H1 (cell line): ENCODE measurements around the gene NEURL2. TPM values are rescaled to one million over a fixed set of nuclear protein-coding genes. Genes with fewer than 3 reads are reported as not detected.
A peak's percentile ranks its signal among the peaks of the same experiment; 100 is the strongest.

ENCODE experiments used
- CHD7 ChIP-seq: fragments of 300-600 bp; sonication (generic); IDR thresholded peaks from 2 replicates; pipeline ENCODE4 v1.7.1; 2012; ENCODE audit warnings: low read length, moderate library complexity, mild to moderate bottlenecking, inconsistent platforms; ENCODE audit not compliant: insufficient replicate concordance
- E2F6 ChIP-seq: IDR thresholded peaks from 2 replicates; pipeline ENCODE4 v1.6.1; 2012; ENCODE audit warnings: inconsistent platforms
- FOSL1 ChIP-seq: IDR thresholded peaks from 2 replicates; pipeline ENCODE4 v1.6.1; 2011; ENCODE audit warnings: mild to moderate bottlenecking, low read depth, low read length, moderate library complexity; ENCODE audit not compliant: insufficient read depth
- KDM4A ChIP-seq: IDR thresholded peaks from one replicate; pipeline ENCODE4 v1.7.1; 2012; ENCODE audit warnings: low read depth, mild to moderate bottlenecking, moderate library complexity, low read length, inconsistent platforms; ENCODE audit not compliant: severe bottlenecking
- MAFK ChIP-seq: IDR thresholded peaks from 2 replicates; pipeline ENCODE4 v1.6.1; 2012; ENCODE audit warnings: low read depth, mild to moderate bottlenecking, improper control_type of control experiment, low read length
- SIRT6 ChIP-seq: IDR thresholded peaks from one replicate; pipeline ENCODE4 v1.7.1; 2012; ENCODE audit warnings: low read length, inconsistent platforms
- SIX5 ChIP-seq: IDR thresholded peaks from 2 replicates; pipeline ENCODE4 v1.6.1; 2011; ENCODE audit warnings: mild to moderate bottlenecking, low read depth, low read length
- TAF1 ChIP-seq: IDR thresholded peaks from 2 replicates; pipeline ENCODE4 v1.6.1; 2011; ENCODE audit warnings: mild to moderate bottlenecking, low read depth, low read length
- polyA plus RNA-seq, 7 experiments: library from polyadenylated mRNA; depleted of rRNA in 3 of 7; stranded (reverse) in 5 of 7; unstranded in 2 of 7; fragments of >200 nt in 5 of 7; fragments of 200-250 nt in 2 of 7; gene quantifications; 1 replicate in 5 of 7; 2 replicates in 1 of 7; 4 replicates in 1 of 7; pipeline versions ENCODE4 v1.2.1 to v1.2.3, GENCODE V29; 2011 to 2013; ENCODE audit warnings: missing spikeins in 2 of 7, mixed read lengths in 2 of 7
- total RNA-seq: library from RNA; stranded (reverse); fragmentation: NEBNext Ultra II Directional; extraction: Animal tissue kit (Norgen Biotek cat#: 25700); gene quantifications from 2 replicates; pipeline ENCODE4 v1.2.1, GENCODE V29; 2021
- TF ChIP-seq, protein P1 (sequence below): IDR thresholded peaks from 2 replicates; pipeline ENCODE4 v1.6.1; 2011; ENCODE audit warnings: low read length, improper control_type of control experiment

Gene NEURL2
- total and polyA plus RNA-seq, 2 of the 8 experiments (the other 6 are each of a cell fraction or from before 2014, with no cell fraction given): 6.9 TPM

DNA sequence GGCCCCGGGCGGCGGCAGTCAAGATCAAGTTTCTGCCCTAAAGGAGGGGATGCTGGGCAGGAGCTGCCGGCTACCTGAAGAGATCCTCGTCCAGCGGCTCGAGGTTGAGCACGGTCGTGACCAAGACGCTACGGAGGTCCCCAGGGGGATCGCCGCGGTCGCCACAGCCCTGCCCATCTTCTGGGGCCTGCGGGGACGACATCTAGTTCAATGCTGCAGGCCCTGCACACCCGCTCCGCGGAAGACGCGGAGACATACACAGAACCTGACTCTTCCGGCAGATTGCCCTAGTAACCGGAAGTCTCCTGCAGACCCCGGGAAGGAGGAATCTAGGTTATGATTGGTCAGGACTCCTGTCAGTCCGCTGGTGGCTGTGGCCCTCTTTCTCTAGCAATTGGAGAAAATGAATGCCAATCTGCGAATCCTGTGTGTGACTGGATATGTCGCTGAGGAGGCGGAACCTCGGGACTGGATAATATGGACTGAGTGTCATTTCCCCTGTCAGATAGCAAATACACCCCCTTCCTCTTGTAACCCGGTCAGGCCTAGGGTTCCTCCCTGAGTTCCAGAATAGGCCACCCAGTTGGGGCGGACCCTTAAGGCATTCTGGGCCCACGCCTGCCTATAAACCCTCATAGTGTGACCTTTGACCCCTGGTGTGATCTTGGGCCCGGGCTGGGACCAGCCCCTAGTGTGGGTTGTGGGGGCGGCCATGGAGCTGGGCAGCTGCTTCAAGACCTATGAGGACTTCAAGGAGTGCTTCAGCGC, 33.7 kb downstream of the NEURL2 start, which contains the start of the genes ACOT8 and ZSWIM3 (continued):
- TF ChIP-seq FOSL1 (no peak), MAFK (no peak), SIX5 (no peak), TAF1 (peak; percentile 79), E2F6 (no peak), CHD7 (no peak), KDM4A (no peak), SIRT6 (no peak)
- TF ChIP-seq, protein P1, sequence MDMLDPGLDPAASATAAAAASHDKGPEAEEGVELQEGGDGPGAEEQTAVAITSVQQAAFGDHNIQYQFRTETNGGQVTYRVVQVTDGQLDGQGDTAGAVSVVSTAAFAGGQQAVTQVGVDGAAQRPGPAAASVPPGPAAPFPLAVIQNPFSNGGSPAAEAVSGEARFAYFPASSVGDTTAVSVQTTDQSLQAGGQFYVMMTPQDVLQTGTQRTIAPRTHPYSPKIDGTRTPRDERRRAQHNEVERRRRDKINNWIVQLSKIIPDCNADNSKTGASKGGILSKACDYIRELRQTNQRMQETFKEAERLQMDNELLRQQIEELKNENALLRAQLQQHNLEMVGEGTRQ: no peak
